WERI-Rb-1 (cell line): Measurements from ENCODE around the gene SALL2.

Experiments used
- DNase-seq: peaks from one replicate; pipeline ENCODE4 v3.0.0-alpha.2; 2020
- H3K27ac ChIP-seq: fragments of 250-450 bp; sonication (Bioruptor Pico); 2 replicates; pipeline ENCODE4 v1.5.1; 2020; ENCODE audit warnings: mild to moderate bottlenecking, moderate library complexity
- H3K27me3 ChIP-seq: fragments of 250-450 bp; sonication (Bioruptor Pico); 2 replicates; pipeline ENCODE4 v1.5.1; 2021; ENCODE audit warnings: mild to moderate bottlenecking, low read depth, moderate library complexity; ENCODE audit not compliant: insufficient read depth, severe bottlenecking
- H3K36me3 ChIP-seq: fragments of 250-450 bp; sonication (Bioruptor Pico); 2 replicates; pipeline ENCODE4 v1.5.1; 2020; ENCODE audit warnings: mild to moderate bottlenecking, moderate library complexity
- H3K4me3 ChIP-seq: 2 replicates; pipeline ENCODE4 v1.5.1; 2011; ENCODE audit warnings: low read depth, mild to moderate bottlenecking, control low read depth, low read length
- H3K9me3 ChIP-seq: fragments of 250-450 bp; sonication (Bioruptor Pico); 2 replicates; pipeline ENCODE4 v1.5.1; 2021; ENCODE audit warnings: mild to moderate bottlenecking, moderate library complexity; ENCODE audit not compliant: severe bottlenecking
- CTCF ChIP-seq: IDR thresholded peaks from 2 replicates; pipeline ENCODE4 v1.5.1; 2011; ENCODE audit warnings: low read depth, mild to moderate bottlenecking, control low read depth, inconsistent platforms, low read length

Gene SALL2

GRCh38 chr14:21520767-21521166, 5.4 kb downstream of the SALL2 start:
- DNase-seq, result no peak
- H3K27me3 ChIP-seq, result no peaks in the 10 kb centered on the region
- H3K27ac ChIP-seq, result no peak overlapping the region
- TF ChIP-seq CTCF, result no peak
- H3K9me3 ChIP-seq, result no peaks in the 10 kb centered on the region
- H3K36me3 ChIP-seq, result peaks cover 41% of the 10 kb centered on the region
- H3K4me3 ChIP-seq, result no peak overlapping the region

- no peak for TF ChIP-seq CTCF
- Histone ChIP-seq H3K9me3 (no peaks in the 10 kb centered on the region), H3K4me3 (peak overlapping the region; percentile 12; the same call in 1 of the 2 replicates), H3K27me3 (no peaks in the 10 kb centered on the region), H3K27ac (peak overlapping the region; percentile 44), H3K36me3 (peaks cover 26% of the 10 kb centered on the region)
- DNase-seq, result peak; percentile 69
Observed at GRCh38 chr14:21518725-21519124, 7.4 kb downstream of the SALL2 start.

- H3K36me3 ChIP-seq, result no peaks in the 10 kb centered on the region
- H3K4me3 ChIP-seq, result no peak overlapping the region
- no peak for DNase-seq
Observed at GRCh38 chr14:21514341-21514740, 11.8 kb downstream of the SALL2 start.

GRCh38 chr14:21510735-21511657, 15.2 kb downstream of the SALL2 start, which contains the start of gene METTL3:
Gene METTL3 (minus strand): TSS chr14:21511340. CDS start chr14:21511223, 117 bp downstream.
- Histone ChIP-seq H3K4me3 (peak within 1 kb of the TSS; percentile 67), H3K27ac (peak within 1 kb of the TSS; percentile 56), H3K27me3 (no peaks in the 10 kb centered on the region), H3K9me3 (peaks cover 5% of the 10 kb centered on the region), H3K36me3 (peaks cover 20% of the 10 kb centered on the region)
- peak; percentile 96 for DNase-seq
- no peak for TF ChIP-seq CTCF

More at GRCh38 chr14:21514341-21514740, 11.8 kb downstream of the SALL2 start:
- no peak for TF ChIP-seq CTCF
- Histone ChIP-seq H3K27me3 (no peaks in the 10 kb centered on the region), H3K9me3 (peaks cover 5% of the 10 kb centered on the region), H3K27ac (no peak overlapping the region)

GRCh38 chr14:21509432-21510143, 16.6 kb downstream of the SALL2 start:
- Histone ChIP-seq H3K9me3 (peaks cover 5% of the 10 kb centered on the region), H3K27me3 (no peaks in the 10 kb centered on the region), H3K27ac (no peak overlapping the region), H3K4me3 (no peak overlapping the region), H3K36me3 (peaks cover 20% of the 10 kb centered on the region)
- DNase-seq, result no peak
- TF ChIP-seq CTCF, result no peak
